MM.1S (cell line): Measurements from ENCODE around the gene TBC1D19.

Experiments
- DNase-seq: peaks from one replicate; pipeline ENCODE4 v3.0.0-alpha.2; 2015
- H2AFZ ChIP-seq: fragments of 300-600 bp; sonication (generic); 2 replicates; pipeline ENCODE4 v1.6.0; 2016; ENCODE audit warnings: antibody characterized with exemption, low read length
- H3F3A ChIP-seq: fragments of 300-600 bp; sonication (generic); 2 replicates; pipeline ENCODE4 v1.6.1; 2016; ENCODE audit warnings: mild to moderate bottlenecking, antibody characterized with exemption, low read length, moderate library complexity, mixed read lengths; ENCODE audit not compliant: insufficient read depth
- H3K27ac ChIP-seq: fragments of 300-600 bp; sonication (generic); 2 replicates; pipeline ENCODE4 v1.5.1; 2016; ENCODE audit warnings: mild to moderate bottlenecking, low read length
- H3K27me3 ChIP-seq: fragments of 300-600 bp; sonication (generic); replicated peaks from 2 replicates; pipeline ENCODE4 v1.6.0; 2016; ENCODE audit warnings: low read length; ENCODE audit not compliant: insufficient read depth
- H3K36me3 ChIP-seq: fragments of 300-600 bp; sonication (generic); replicated peaks from 2 replicates; pipeline ENCODE4 v1.6.1; 2016; ENCODE audit warnings: mild to moderate bottlenecking, low read length, mixed read lengths; ENCODE audit not compliant: insufficient read depth
- H3K4me1 ChIP-seq: fragments of 300-600 bp; sonication (generic); 2 replicates; pipeline ENCODE4 v1.6.1; 2016; ENCODE audit warnings: low read length, mixed read lengths
- H3K4me2 ChIP-seq: fragments of 300-600 bp; sonication (generic); 2 replicates; pipeline ENCODE4 v1.6.0; 2016; ENCODE audit warnings: low read depth, low read length
- H3K4me3 ChIP-seq: fragments of 300-600 bp; sonication (generic); 2 replicates; pipeline ENCODE4 v1.5.1; 2016; ENCODE audit warnings: low read length, mixed read lengths
- H3K79me2 ChIP-seq: fragments of 300-600 bp; sonication (generic); 2 replicates; pipeline ENCODE4 v1.6.1; 2016; ENCODE audit warnings: mixed run types, low read length, mixed read lengths
- H3K9ac ChIP-seq: fragments of 300-600 bp; sonication (generic); 2 replicates; pipeline ENCODE4 v1.6.1; 2016; ENCODE audit warnings: low read length, mixed read lengths
- H3K9me2 ChIP-seq: fragments of 300-600 bp; sonication (generic); replicated peaks from 2 replicates; pipeline ENCODE4 v1.6.1; 2016; ENCODE audit warnings: mild to moderate bottlenecking, low read length, mixed read lengths; ENCODE audit not compliant: insufficient read depth
- H3K9me3 ChIP-seq: fragments of 300-600 bp; sonication (generic); replicated peaks from 2 replicates; pipeline ENCODE4 v1.6.1; 2016; ENCODE audit warnings: mild to moderate bottlenecking, low read length, mixed read lengths; ENCODE audit not compliant: insufficient read depth
- H4K20me1 ChIP-seq: fragments of 300-600 bp; sonication (generic); 2 replicates; pipeline ENCODE4 v1.6.1; 2016; ENCODE audit warnings: mild to moderate bottlenecking, low read length, moderate library complexity, mixed read lengths; ENCODE audit not compliant: insufficient read depth
- CTCF ChIP-seq: fragments of 300-600 bp; sonication (generic); IDR thresholded peaks from 2 replicates; pipeline ENCODE4 v1.5.1; 2016; ENCODE audit warnings: antibody characterized with exemption, low read length, mixed read lengths
- EZH2 ChIP-seq: fragments of 300-600 bp; sonication (generic); optimal IDR thresholded peaks from 2 replicates; pipeline ENCODE3; 2017; ENCODE audit warnings: low read depth, mild to moderate bottlenecking, antibody characterized with exemption, low read length, mixed read lengths
- EZH2phosphoT487 ChIP-seq: fragments of 300-600 bp; sonication (generic); IDR thresholded peaks from 2 replicates; pipeline ENCODE4 v1.6.1; 2018; ENCODE audit warnings: antibody characterized with exemption, low read length

TBC1D19 gene

GRCh38 chr4:26682436-26682835, 98.6 kb downstream of the TBC1D19 start:
- Histone ChIP-seq H3K27ac (no peak overlapping the region), H3K79me2 (no peaks in the 10 kb centered on the region), H3K9me3 (no peaks in the 10 kb centered on the region), H3K4me2 (no peak overlapping the region), H4K20me1 (no peaks in the 10 kb centered on the region), H3K27me3 (no peaks in the 10 kb centered on the region), H3F3A (no peaks in the 10 kb centered on the region), H3K36me3 (no peaks in the 10 kb centered on the region), H3K9me2 (no peaks in the 10 kb centered on the region), H3K9ac (no peak overlapping the region), H2AFZ (no peak overlapping the region), H3K4me1 (no peaks in the 10 kb centered on the region), H3K4me3 (no peak overlapping the region)
- DNase-seq = no peak
- no peak for TF ChIP-seq CTCF
- no peak for TF ChIP-seq EZH2phosphoT487
- TF ChIP-seq EZH2 = no peak

- H3K9me2 ChIP-seq = no peaks in the 10 kb centered on the region
- H3K79me2 ChIP-seq = no peaks in the 10 kb centered on the region
- H2AFZ ChIP-seq = no peak overlapping the region
- H3K9me3 ChIP-seq = no peaks in the 10 kb centered on the region
- no peak overlapping the region for H3K4me3 ChIP-seq
- H4K20me1 ChIP-seq = no peaks in the 10 kb centered on the region
- no peaks in the 10 kb centered on the region for H3K27me3 ChIP-seq
- no peak overlapping the region for H3K27ac ChIP-seq
- H3K4me1 ChIP-seq = no peaks in the 10 kb centered on the region
- no peaks in the 10 kb centered on the region for H3F3A ChIP-seq
- no peak overlapping the region for H3K9ac ChIP-seq
- H3K36me3 ChIP-seq = no peaks in the 10 kb centered on the region
- DNase-seq = no peak
- TF ChIP-seq EZH2phosphoT487 (no peak), EZH2 (no peak)
- no peak overlapping the region for H3K4me2 ChIP-seq
Observed at GRCh38 chr4:26685250-26685649, 101.4 kb downstream of the TBC1D19 start.

GRCh38 chr4:26687728-26688127, 103.8 kb downstream of the TBC1D19 start:
- H3K36me3 ChIP-seq = no peaks in the 10 kb centered on the region
- H3K4me1 ChIP-seq = no peaks in the 10 kb centered on the region
- no peak for TF ChIP-seq EZH2
- no peak for TF ChIP-seq CTCF
- TF ChIP-seq EZH2phosphoT487 = no peak
- no peak for DNase-seq
- no peaks in the 10 kb centered on the region for H4K20me1 ChIP-seq
- H3K4me3 ChIP-seq = no peak overlapping the region
- no peaks in the 10 kb centered on the region for H3K27me3 ChIP-seq
- no peaks in the 10 kb centered on the region for H3K79me2 ChIP-seq
- H3K9me2 ChIP-seq = no peaks in the 10 kb centered on the region
- H3K4me2 ChIP-seq = no peak overlapping the region
- H3K9me3 ChIP-seq = no peaks in the 10 kb centered on the region
- no peak overlapping the region for H3K27ac ChIP-seq
- no peaks in the 10 kb centered on the region for H3F3A ChIP-seq
- no peak overlapping the region for H3K9ac ChIP-seq
- no peak overlapping the region for H2AFZ ChIP-seq

GRCh38 chr4:26690506-26690905, 106.6 kb downstream of the TBC1D19 start:
- no peak for DNase-seq
- H3K9me3 ChIP-seq = no peaks in the 10 kb centered on the region
- H3F3A ChIP-seq = no peaks in the 10 kb centered on the region
- no peaks in the 10 kb centered on the region for H3K27me3 ChIP-seq
- no peak overlapping the region for H3K9ac ChIP-seq
- no peak overlapping the region for H3K4me3 ChIP-seq
- no peak overlapping the region for H2AFZ ChIP-seq
- no peak overlapping the region for H3K4me2 ChIP-seq
- no peaks in the 10 kb centered on the region for H3K79me2 ChIP-seq
- no peaks in the 10 kb centered on the region for H3K9me2 ChIP-seq
- H3K27ac ChIP-seq = no peak overlapping the region
- no peaks in the 10 kb centered on the region for H3K4me1 ChIP-seq
- no peak for TF ChIP-seq EZH2phosphoT487
- no peak for TF ChIP-seq CTCF
- TF ChIP-seq EZH2 = no peak
- no peaks in the 10 kb centered on the region for H4K20me1 ChIP-seq
- no peaks in the 10 kb centered on the region for H3K36me3 ChIP-seq
